Endothelial cell of umbilical vein (primary cell): ENCODE measurements around the gene GOLT1A. TPM values are rescaled to one million over a fixed set of nuclear protein-coding genes. Genes with fewer than 3 reads are reported as not detected.

Experiments
- BruUV-seq: library from RNA; stranded (reverse); fragments of 400-500 nt; replicated peaks from 2 replicates; lab custom pipeline; 2021; lab: Mats Ljungman, UMichigan
- CTCF ChIA-PET: fragments of 300-600, 350-600 bp; sonication (Branson Sonifier 250); formaldehyde crosslinking; loops from one replicate; lab custom pipeline; 2021; ENCODE audit warnings: antibody characterized with exemption, inconsistent platforms; lab: Charles Lee
- POLR2A ChIA-PET: fragments of 300-600, 350-600 bp; sonication (Branson Sonifier 250); formaldehyde crosslinking; loops from one replicate; lab custom pipeline; 2021; ENCODE audit warnings: antibody characterized with exemption, inconsistent platforms; lab: Charles Lee
- DNase-seq: peaks from one replicate; pipeline ENCODE4 v3.0.0-alpha.2; 2011; ENCODE audit warnings: low read depth, low spot score
- FAIRE-seq: peaks from 2 replicates; lab custom pipeline; 2011; peaks lifted over from hg19 to GRCh38; lab: Jason Lieb, UNC
- H2AFZ ChIP-seq: 2 replicates; pipeline ENCODE4 v1.6.0; 2012; ENCODE audit warnings: low read depth, low read length, control low read depth, inconsistent platforms
- H3K27ac ChIP-seq: 2 replicates; pipeline ENCODE4 v1.5.1; 2011; ENCODE audit warnings: low read depth, mild to moderate bottlenecking, control low read depth, low read length, moderate library complexity; ENCODE audit not compliant: insufficient read depth
- H3K27me3 ChIP-seq, 2 experiments: 2 replicates each; pipeline versions ENCODE4 v1.6.0 to v1.6.1; 2011; ENCODE audit warnings: low read length in 2 of 2, mixed read lengths in 1 of 2; ENCODE audit not compliant: control insufficient read depth in 2 of 2, insufficient read depth in 2 of 2
- H3K36me3 ChIP-seq, 2 experiments: 2 replicates in 1 of 2; 3 replicates in 1 of 2; pipeline ENCODE4 v1.5.1; 2011; ENCODE audit warnings: low read length in 2 of 2, mild to moderate bottlenecking in 1 of 2, moderate library complexity in 1 of 2; ENCODE audit not compliant: control insufficient read depth in 2 of 2, insufficient read depth in 2 of 2; ENCODE audit errors: extremely low read depth in 1 of 2
- H3K4me1 ChIP-seq: 3 replicates; pipeline ENCODE4 v1.5.1; 2011; ENCODE audit warnings: mild to moderate bottlenecking, low read length; ENCODE audit not compliant: control insufficient read depth, insufficient read depth; ENCODE audit errors: extremely low read depth
- H3K4me2 ChIP-seq: 2 replicates; pipeline ENCODE4 v1.6.1; 2011; ENCODE audit warnings: low read length, control low read depth, mixed read lengths; ENCODE audit not compliant: insufficient read depth
- H3K4me3 ChIP-seq, 3 experiments: fragments of 200-600 bp in 1 of 3; sonication (generic), shearing (Covaris generic) in 1 of 3; replicated peaks in 1 of 3; 2 replicates each; pipeline ENCODE4 v1.5.1; 2011 to 2016; ENCODE audit warnings: control low read depth in 3 of 3, low read length in 3 of 3, mild to moderate bottlenecking in 2 of 3, inconsistent platforms in 1 of 3, low read depth in 1 of 3, moderate library complexity in 1 of 3; ENCODE audit not compliant: insufficient read depth in 1 of 3
- H3K79me2 ChIP-seq: 2 replicates; pipeline ENCODE4 v1.6.0; 2012; ENCODE audit warnings: low read length, inconsistent platforms; ENCODE audit not compliant: control insufficient read depth, insufficient read depth
- H3K9ac ChIP-seq: replicated peaks from 2 replicates; pipeline ENCODE3; 2011; ENCODE audit warnings: low read length, control low read depth; ENCODE audit not compliant: insufficient read depth; ENCODE audit errors: extremely low read depth
- H3K9me1 ChIP-seq: replicated peaks from 3 replicates; pipeline ENCODE4 v1.6.0; 2011; ENCODE audit warnings: mild to moderate bottlenecking, low read length; ENCODE audit not compliant: control insufficient read depth, insufficient read depth; ENCODE audit errors: extremely low read depth
- H3K9me3 ChIP-seq: replicated peaks from 2 replicates; pipeline ENCODE4 v1.5.1; 2012; ENCODE audit warnings: low read length, inconsistent platforms; ENCODE audit not compliant: control insufficient read depth, insufficient read depth
- H4K20me1 ChIP-seq: replicated peaks from 2 replicates; pipeline ENCODE3; 2011; ENCODE audit warnings: mild to moderate bottlenecking, low read length; ENCODE audit not compliant: control insufficient read depth, insufficient read depth; ENCODE audit errors: extremely low read depth
- CTCF ChIP-seq, 2 donors: IDR thresholded peaks; 1 replicate in 1 of 2; 2 replicates in 1 of 2; pipeline ENCODE4 v1.5.1; 2011; ENCODE audit warnings: low read length in 2 of 2, mild to moderate bottlenecking in 2 of 2, moderate library complexity in 2 of 2, control low read depth in 1 of 2, inconsistent platforms in 1 of 2, low read depth in 1 of 2; ENCODE audit not compliant: insufficient read depth in 1 of 2; ENCODE audit errors: extremely low read depth in 1 of 2
- EZH2 ChIP-seq: IDR thresholded peaks from 2 replicates; pipeline ENCODE4 v1.6.1; 2012; ENCODE audit warnings: borderline replicate concordance, low read depth, mild to moderate bottlenecking, moderate library complexity, low read length, inconsistent platforms; ENCODE audit not compliant: severe bottlenecking
- FOS ChIP-seq: IDR thresholded peaks from 2 replicates; pipeline ENCODE4 v1.6.1; 2011; ENCODE audit warnings: mild to moderate bottlenecking, low read length, moderate library complexity, borderline replicate concordance; ENCODE audit not compliant: insufficient read depth
- GATA2 ChIP-seq: IDR thresholded peaks from 2 replicates; pipeline ENCODE4 v1.7.0; 2011; ENCODE audit warnings: low read depth, mild to moderate bottlenecking, moderate library complexity, mixed read lengths, low read length; ENCODE audit not compliant: insufficient read length, insufficient read depth
- JUN ChIP-seq: IDR thresholded peaks from 2 replicates; pipeline ENCODE4 v1.6.1; 2011; ENCODE audit warnings: borderline replicate concordance, low read depth; ENCODE audit not compliant: insufficient read length, insufficient read depth
- MAX ChIP-seq: IDR thresholded peaks from 2 replicates; pipeline ENCODE4 v1.6.1; 2011; ENCODE audit not compliant: insufficient read depth, insufficient read length
- MYC ChIP-seq: IDR thresholded peaks from one replicate; pipeline ENCODE4 v1.6.1; 2011; ENCODE audit warnings: mild to moderate bottlenecking, low read depth, low read length
- POLR2A ChIP-seq: IDR thresholded peaks from 2 replicates; pipeline ENCODE4 v1.6.1; 2012; ENCODE audit warnings: low read depth, mild to moderate bottlenecking, control low read depth, low read length
- POLR2AphosphoS5 ChIP-seq: IDR thresholded peaks from 2 replicates; pipeline ENCODE4 v1.6.1; 2012; ENCODE audit warnings: low read depth, mild to moderate bottlenecking, control low read depth, low read length, moderate library complexity; ENCODE audit not compliant: insufficient read depth
- dilution Hi-C: fragments of 300-500 bp; cut with MboI; formaldehyde crosslinking; loops from one replicate; pipeline ENCODE4 v1.15.0; 2019; ENCODE audit warnings: low sequenced_read_pairs; ENCODE audit not compliant: extremely low pct_ligation_motif_present
- intact Hi-C: fragments of 100-400 bp; cut with micrococcal nuclease; formaldehyde crosslinking; loops from one replicate; pipeline ENCODE4 v1.10.0; 2022
- polyA plus RNA-seq, 4 experiments: library from polyadenylated mRNA; depleted of rRNA in 3 of 4; stranded (reverse) in 3 of 4; unstranded in 1 of 4; fragments of >200 nt; gene quantifications; 2 replicates each; pipeline versions ENCODE4 v1.2.1 to v1.2.3, GENCODE V29; 2011 to 2012; ENCODE audit warnings: missing spikeins in 1 of 4
- total RNA-seq: library from RNA; stranded (reverse); gene quantifications from 2 replicates; pipeline ENCODE4 v1.2.3, GENCODE V29; 2021

GOLT1A gene
- total and polyA plus RNA-seq, 2 donors (not counting 3 experiments of a cell fraction or from before 2014, with no cell fraction given): not detected

- CTCF ChIA-PET: interaction anchor here (7.2 kb wide), 1 partner anchor 20 kb away, joined by 85 read pairs; no protein-coding TSS in a partner anchor
- no peak for DNase-seq
- H4K20me1 ChIP-seq: no peaks in the 10 kb centered on the region
Observed at GRCh38 chr1:204186597-204186996, 27.2 kb downstream of the GOLT1A start.

More at GRCh38 chr1:204186597-204186996, 27.2 kb downstream of the GOLT1A start:
- no peak for FAIRE-seq
- Histone ChIP-seq H3K79me2 (no peaks in the 10 kb centered on the region), H2AFZ (no peak overlapping the region), H3K4me2 (no peak overlapping the region), H3K4me1 (peaks cover 28% of the 10 kb centered on the region), H3K27me3 (no peaks in the 10 kb centered on the region), H3K9me3 (no peaks in the 10 kb centered on the region), H3K36me3 (no peaks in the 10 kb centered on the region), H3K4me3 (no peak overlapping the region), H3K9ac (no peak overlapping the region), H3K9me1 (no peaks in the 10 kb centered on the region), H3K27ac (no peak overlapping the region)
- TF ChIP-seq JUN (no peak), CTCF (IDR thresholded peaks at IDR 0.05; ENCODE audit: extremely low read depth in 1 of 2, insufficient read depth in 1 of 2, low read depth in 1 of 2, low read length in 2 of 2) (no peak), POLR2A (no peak), MYC (no peak), MAX (no peak), GATA2 (no peak), FOS (no peak), POLR2AphosphoS5 (no peak), EZH2 (no peak)
- POLR2A ChIA-PET: no interaction called here
- dilution Hi-C loops: no loop called here
- BruUV-seq: no TSS peak
- intact Hi-C loops: no loop called here
